Testis (tissue), 2 donors: Measurements from ENCODE around the gene EIF2S2.

ENCODE experiments used
- POLR2A ChIP-seq: fragments of 450-650 bp; IDR thresholded peaks from one replicate; pipeline ENCODE4 v1.6.1; 2017; ENCODE audit warnings: antibody characterized with exemption, mild to moderate bottlenecking, moderate library complexity
- TF ChIP-seq, protein P1 (sequence below), 3 experiments: fragments of 450-650 bp in 2 of 3; fragments of 200-600 bp in 1 of 3; sonication (generic) in 1 of 3; IDR thresholded peaks; one replicate each; pipeline ENCODE4 v1.5.1; 2016 to 2019; ENCODE audit warnings: antibody characterized with exemption in 3 of 3, mild to moderate bottlenecking in 2 of 3, moderate library complexity in 1 of 3

DNA sequence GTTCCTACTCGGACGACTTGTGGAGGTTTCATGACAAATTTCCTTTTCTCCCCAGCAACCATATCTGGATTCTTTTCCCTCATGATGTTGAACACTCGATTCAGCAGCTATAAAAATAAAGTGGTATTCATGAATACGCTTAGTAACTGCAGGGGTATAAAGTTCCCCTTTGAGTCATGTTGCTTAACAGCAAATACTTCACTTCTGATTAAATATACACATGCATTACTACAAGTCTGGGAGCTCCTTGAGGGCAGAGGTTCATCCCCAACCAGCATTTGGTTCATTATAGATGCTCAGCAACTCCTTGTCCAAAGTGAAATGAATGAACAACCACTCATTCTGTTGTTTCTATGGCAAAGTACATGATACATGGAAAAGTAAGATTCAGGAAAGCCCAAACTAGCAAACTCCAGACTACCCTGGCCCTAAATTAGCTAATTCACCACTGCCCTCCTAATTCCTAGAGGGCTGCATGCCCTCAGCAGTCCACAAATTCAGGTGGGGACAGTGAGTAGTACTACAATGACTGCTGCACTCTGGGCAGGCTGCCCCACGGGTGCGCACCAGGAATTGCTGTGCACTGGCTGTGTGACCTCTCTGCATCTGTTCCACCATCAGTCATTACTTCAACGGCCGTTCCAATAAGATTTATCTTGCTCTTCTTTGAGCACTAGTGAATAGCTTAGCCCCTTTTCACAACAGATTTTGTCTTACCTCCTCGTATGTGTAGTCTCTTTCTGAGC, 15.2 kb downstream of the EIF2S2 start:
- TF ChIP-seq, protein P1, sequence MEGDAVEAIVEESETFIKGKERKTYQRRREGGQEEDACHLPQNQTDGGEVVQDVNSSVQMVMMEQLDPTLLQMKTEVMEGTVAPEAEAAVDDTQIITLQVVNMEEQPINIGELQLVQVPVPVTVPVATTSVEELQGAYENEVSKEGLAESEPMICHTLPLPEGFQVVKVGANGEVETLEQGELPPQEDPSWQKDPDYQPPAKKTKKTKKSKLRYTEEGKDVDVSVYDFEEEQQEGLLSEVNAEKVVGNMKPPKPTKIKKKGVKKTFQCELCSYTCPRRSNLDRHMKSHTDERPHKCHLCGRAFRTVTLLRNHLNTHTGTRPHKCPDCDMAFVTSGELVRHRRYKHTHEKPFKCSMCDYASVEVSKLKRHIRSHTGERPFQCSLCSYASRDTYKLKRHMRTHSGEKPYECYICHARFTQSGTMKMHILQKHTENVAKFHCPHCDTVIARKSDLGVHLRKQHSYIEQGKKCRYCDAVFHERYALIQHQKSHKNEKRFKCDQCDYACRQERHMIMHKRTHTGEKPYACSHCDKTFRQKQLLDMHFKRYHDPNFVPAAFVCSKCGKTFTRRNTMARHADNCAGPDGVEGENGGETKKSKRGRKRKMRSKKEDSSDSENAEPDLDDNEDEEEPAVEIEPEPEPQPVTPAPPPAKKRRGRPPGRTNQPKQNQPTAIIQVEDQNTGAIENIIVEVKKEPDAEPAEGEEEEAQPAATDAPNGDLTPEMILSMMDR (IDR thresholded peaks at IDR 0.05), result no peak
- TF ChIP-seq POLR2A, result no peak
